K562 (cell line): Measurements from ENCODE around the gene DRC1. TPM values are rescaled to one million over a fixed set of nuclear protein-coding genes. Genes with fewer than 3 reads are reported as not detected.

Experiments
- ATAC-seq: fragments of 200-7000 bp; cut with Tn5 transposase; 3 replicates; pipeline ENCODE4 v1.9.1; 2020; ENCODE audit warnings: moderate library complexity
- BruUV-seq: library from RNA; stranded (reverse); fragments of 400-500 nt; replicated peaks from 2 replicates; lab custom pipeline; 2021; lab: Mats Ljungman, UMichigan
- CTCF ChIA-PET: fragments of 300-600 bp; formaldehyde crosslinking; extraction: SDS; loops from one replicate; lab custom pipeline; 2021; ENCODE audit warnings: low intra/inter-chr PET ratio; lab: Yijun Ruan, JAX
- POLR2A ChIA-PET: fragments of 300-600, 350-650 bp; sonication (Branson Sonifier 250); formaldehyde crosslinking; extraction: SDS; loops from one replicate; lab custom pipeline; 2021; ENCODE audit warnings: antibody characterized with exemption, inconsistent platforms; lab: Yijun Ruan, JAX
- DNase-seq, 4 experiments: peaks; one replicate each; pipeline versions ENCODE4 v3.0.0 to v3.0.0-alpha.2; 2011 to 2018; ENCODE audit warnings: low spot score in 3 of 4, mixed read lengths in 3 of 4; ENCODE audit errors: extremely low read depth in 1 of 4
- FAIRE-seq: peaks from 2 replicates; lab custom pipeline; 2011; peaks lifted over from hg19 to GRCh38; lab: Jason Lieb, UNC
- H2AFZ ChIP-seq: 2 replicates; pipeline ENCODE4 v1.6.0; 2011; ENCODE audit warnings: low read depth, low read length, control low read depth, inconsistent platforms
- H3K27ac ChIP-seq: fragments of 200-600 bp; 3 replicates; pipeline ENCODE4 v1.8.0; 2011; ENCODE audit warnings: low read depth, mild to moderate bottlenecking, control low read depth, inconsistent platforms, low read length, moderate library complexity, mixed read lengths; ENCODE audit errors: extremely low read depth
- H3K27me3 ChIP-seq, 2 experiments: fragments of 300-600 bp in 1 of 2; 2 replicates in 1 of 2; 3 replicates in 1 of 2; pipeline versions ENCODE4 v1.6.0 to v1.8.0; 2011; ENCODE audit warnings: inconsistent platforms in 2 of 2, low read length in 2 of 2, mild to moderate bottlenecking in 1 of 2, mixed read lengths in 1 of 2, moderate library complexity in 1 of 2; ENCODE audit not compliant: control insufficient read depth in 2 of 2, insufficient read depth in 2 of 2
- H3K36me3 ChIP-seq: fragments of 300-600 bp; 3 replicates; pipeline ENCODE4 v1.8.0; 2011; ENCODE audit warnings: mild to moderate bottlenecking, low read length, inconsistent platforms; ENCODE audit not compliant: control insufficient read depth, insufficient read depth
- H3K4me1 ChIP-seq, 2 experiments: fragments of 200-600 bp in 1 of 2; replicated peaks in 1 of 2; 2 replicates in 1 of 2; 3 replicates in 1 of 2; pipeline versions ENCODE4 v1.5.1 to v1.8.0; 2011; ENCODE audit warnings: inconsistent platforms in 2 of 2, low read length in 2 of 2, mild to moderate bottlenecking in 1 of 2, mixed read lengths in 1 of 2, moderate library complexity in 1 of 2; ENCODE audit not compliant: control insufficient read depth in 2 of 2, insufficient read depth in 2 of 2
- H3K4me2 ChIP-seq: 2 replicates; pipeline ENCODE4 v1.6.1; 2011; ENCODE audit warnings: low read length, control low read depth, inconsistent platforms, mixed read lengths; ENCODE audit not compliant: insufficient read depth
- H3K4me3 ChIP-seq: fragments of 200-600 bp; sonication (generic), shearing (Covaris generic); 2 replicates; pipeline ENCODE4 v1.5.1; 2016; ENCODE audit warnings: control low read depth, inconsistent platforms
- H3K79me2 ChIP-seq: fragments of 200-600 bp; 3 replicates; pipeline ENCODE4 v1.8.0; 2011; ENCODE audit warnings: low read length, inconsistent platforms; ENCODE audit not compliant: control insufficient read depth, insufficient read depth
- H3K9ac ChIP-seq, 2 experiments: 2 replicates each; pipeline versions ENCODE4 v1.6.0 to v1.6.1; 2011; ENCODE audit warnings: low read depth in 2 of 2, low read length in 2 of 2, control low read depth in 1 of 2, inconsistent platforms in 1 of 2, mild to moderate bottlenecking in 1 of 2, mixed read lengths in 1 of 2; ENCODE audit not compliant: insufficient read depth in 1 of 2
- H3K9me1 ChIP-seq: one replicate; pipeline ENCODE4 v1.6.0; 2011; ENCODE audit warnings: inconsistent platforms, mild to moderate bottlenecking, low read length, moderate library complexity; ENCODE audit not compliant: control insufficient read depth, insufficient read depth
- H3K9me3 ChIP-seq: replicated peaks from 2 replicates; pipeline ENCODE4 v1.5.1; 2011; ENCODE audit warnings: low read depth, low read length, inconsistent platforms; ENCODE audit not compliant: control insufficient read depth, insufficient read depth
- H4K20me1 ChIP-seq: replicated peaks from 2 replicates; pipeline ENCODE4 v1.6.1; 2011; ENCODE audit warnings: low read length, inconsistent platforms, mixed read lengths; ENCODE audit not compliant: control insufficient read depth, insufficient read depth
- EWSR1 ChIP-seq: fragments of 450-650 bp; IDR thresholded peaks from 2 replicates; pipeline ENCODE4 v1.6.1; 2018; ENCODE audit warnings: borderline replicate concordance, mild to moderate bottlenecking, low read depth, moderate library complexity; ENCODE audit not compliant: partially characterized antibody
- HDAC3 ChIP-seq: fragments of 450-650 bp; IDR thresholded peaks from 2 replicates; pipeline ENCODE4 v1.6.1; 2018; ENCODE audit warnings: borderline replicate concordance, mild to moderate bottlenecking, moderate library complexity; ENCODE audit not compliant: partially characterized antibody
- MTA2 ChIP-seq: fragments of 450-650 bp; IDR thresholded peaks from 2 replicates; pipeline ENCODE4 v1.6.1; 2016; ENCODE audit warnings: low read depth
- NFIC ChIP-seq: fragments of 450-650 bp; IDR thresholded peaks from 2 replicates; pipeline ENCODE4 v1.6.1; 2017; ENCODE audit warnings: mild to moderate bottlenecking, inconsistent platforms
- SREBF1 ChIP-seq: fragments of 150-350 bp; IDR thresholded peaks from 2 replicates; pipeline ENCODE4 v1.6.1; 2014; ENCODE audit warnings: antibody characterized with exemption, low read depth, low read length, borderline replicate concordance
- ZFP36 ChIP-seq: fragments of 150-350 bp; IDR thresholded peaks from 2 replicates; pipeline ENCODE4 v1.6.1; 2018; ENCODE audit warnings: low read length, low read depth; ENCODE audit not compliant: partially characterized antibody
- ZNF239 ChIP-seq: fragments of 250-450 bp; sonication (Bioruptor Pico); IDR thresholded peaks from 2 replicates; pipeline ENCODE4 v1.4.0; 2020; ENCODE audit warnings: mild to moderate bottlenecking
- WGBS: fragments of 100-300 bp; shearing (Covaris generic); methylation state at CpG from one replicate; pipeline ENCODE4 v1.1.6; 2016; ENCODE audit warnings: low coverage, mixed read lengths; ENCODE audit not compliant: insufficient coverage; ENCODE audit errors: missing lambda C conversion rate; 5-methylcytosine and 5-hydroxymethylcytosine counted together
- in situ Hi-C: fragments of 300-500 bp; cut with MboI; formaldehyde crosslinking; loops from 4 replicates; pipeline ENCODE4 v1.15.0; 2018; ENCODE audit warnings: inconsistent platforms, mixed read lengths
- intact Hi-C: fragments of 100-400 bp; cut with micrococcal nuclease; formaldehyde crosslinking; loops from 2 replicates; pipeline ENCODE4 v1.14.2; 2022
- polyA plus RNA-seq, 8 experiments: library from polyadenylated mRNA; depleted of rRNA in 4 of 8; stranded (reverse) in 5 of 8; unstranded in 3 of 8; fragments of >200 nt; fragmentation: Nextera tagmentation in 2 of 8; fragmentation: Illumina TruSeq in 1 of 8; extraction: Ambion mirVana in 2 of 8; extraction: Trizol in 1 of 8; gene quantifications; 2 replicates each; pipeline versions ENCODE4 v1.2.1 to v1.2.3, GENCODE V29; 2011 to 2014; ENCODE audit warnings: inconsistent platforms in 1 of 8, missing spikeins in 1 of 8
- total RNA-seq, 7 experiments: library from RNA; depleted of rRNA in 6 of 7; stranded (reverse); fragments of >200 nt in 6 of 7; fragmentation: Illumina TruSeq in 2 of 7; extraction: Trizol in 2 of 7; gene quantifications; 2 replicates each; pipeline versions ENCODE4 v1.2.1 to v1.2.3, GENCODE V29; 2011 to 2021; ENCODE audit warnings: low replicate concordance in 1 of 7

DRC1 gene
- total and polyA plus RNA-seq, 9 of the 15 experiments (the other 6 are each of a cell fraction or from before 2014, with no cell fraction given) = 0.07 to 0.10 TPM; not detected in 7

DNA sequence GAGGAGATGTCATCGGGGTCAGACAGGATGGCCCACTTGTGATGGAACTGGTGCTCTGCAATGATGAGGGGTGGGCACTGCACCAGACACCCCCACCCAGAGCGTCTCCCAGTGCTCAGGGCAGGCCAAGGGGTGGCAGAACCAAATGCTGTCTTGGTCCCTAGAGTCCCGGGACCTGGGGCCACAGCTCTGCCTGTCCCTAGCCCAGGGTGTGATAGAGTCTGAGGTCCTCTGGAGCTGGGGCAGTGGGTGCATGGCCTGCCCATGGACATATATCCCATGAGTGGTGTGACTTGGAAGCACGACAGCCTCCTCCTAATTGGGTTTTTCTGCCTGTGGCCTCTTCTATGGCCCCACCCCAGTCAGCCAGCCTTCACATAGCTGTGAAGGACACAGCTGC, 82.9 kb downstream of the DRC1 start:
- Histone ChIP-seq H4K20me1 (no peaks in the 10 kb centered on the region), H3K36me3 (no peaks in the 10 kb centered on the region), H3K9ac (peak overlapping the region in 1 of 2 experiments; percentile 72; a peak in 1 of 4 replicates), H3K4me1 (peaks cover 0 to 19% of the 10 kb centered on the region in 2 experiments; a peak in 2 of 5 replicates), H2AFZ (no peak overlapping the region), H3K79me2 (no peaks in the 10 kb centered on the region), H3K9me1 (no peaks in the 10 kb centered on the region), H3K27me3 (peaks cover 2 to 48% of the 10 kb centered on the region in 2 experiments; a peak in 3 of 5 replicates), H3K4me3 (no peak overlapping the region), H3K4me2 (no peak overlapping the region), H3K9me3 (no peaks in the 10 kb centered on the region; the same call in 1 of the 2 replicates), H3K27ac (no peak overlapping the region)
- TF ChIP-seq MTA2 (no peak), ZNF239 (CRISPR knock-in tag) (no peak), EWSR1 (no peak), NFIC (no peak), SREBF1 (no peak)
- intact Hi-C loops (no loop called here), in situ Hi-C loops (no loop called here)
- CTCF ChIA-PET = no interaction called here
- no TSS peak for BruUV-seq
- ATAC-seq (no peak), FAIRE-seq (no peak), DNase-seq (no peak)
- POLR2A ChIA-PET = interaction anchor here (0.8 to 1.0 kb wide), 2 partner anchors 9 to 136 kb away, joined by 3 read pairs; no protein-coding TSS in a partner anchor
- 0% methylated on average over 3 of the region's 4 CpGs for WGBS

DNA sequence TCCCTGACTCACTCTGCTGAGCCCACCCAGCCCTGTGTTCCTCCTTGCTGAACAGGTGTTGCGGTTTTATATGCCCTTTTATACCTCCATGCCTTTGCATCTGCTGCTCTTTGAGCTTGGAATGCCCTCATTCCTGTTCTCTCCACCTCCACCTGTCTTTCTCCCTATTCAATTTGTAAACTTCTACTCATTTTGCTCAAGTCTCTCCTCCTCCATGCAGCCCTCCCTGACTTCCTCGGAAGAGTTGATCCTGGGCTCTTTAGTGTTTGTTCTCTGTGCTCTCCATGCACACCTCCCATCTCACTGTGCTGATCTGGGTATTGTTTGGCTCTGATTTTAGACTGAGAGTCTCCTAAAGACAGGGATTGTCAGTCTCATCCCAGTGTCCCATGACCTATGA, 83.4 kb downstream of the DRC1 start:
- H3K27me3 ChIP-seq = peaks cover 2 to 48% of the 10 kb centered on the region in 2 experiments; a peak in 3 of 5 replicates
- no peaks in the 10 kb centered on the region for H3K79me2 ChIP-seq
- no peak overlapping the region for H3K4me3 ChIP-seq
- no peak overlapping the region for H3K9ac ChIP-seq
- CTCF ChIA-PET = no interaction called here
- DNase-seq = no peak
- no peak for TF ChIP-seq HDAC3
- TF ChIP-seq ZFP36 = peak; percentile 93
- WGBS = 11% methylated on average over 2 of the region's 2 CpGs
- BruUV-seq = no TSS peak
- POLR2A ChIA-PET = interaction anchor here (1.0 kb wide), 1 partner anchor 9 kb away, joined by 3 read pairs; no protein-coding TSS in a partner anchor
- in situ Hi-C loops (no loop called here), intact Hi-C loops (no loop called here)
- H3K4me2 ChIP-seq = no peak overlapping the region
- no peak for ATAC-seq
- H3K36me3 ChIP-seq = no peaks in the 10 kb centered on the region
- H3K9me1 ChIP-seq = no peaks in the 10 kb centered on the region
- no peaks in the 10 kb centered on the region; the same call in 1 of the 2 replicates for H3K9me3 ChIP-seq
- no peak overlapping the region for H2AFZ ChIP-seq
- H3K27ac ChIP-seq = no peak overlapping the region
- no peak for FAIRE-seq
- H3K4me1 ChIP-seq = peaks cover 0 to 18% of the 10 kb centered on the region in 2 experiments; a peak in 2 of 5 replicates
- H4K20me1 ChIP-seq = no peaks in the 10 kb centered on the region
